ENCODE measurements around the gene INPP5D.
"Not testable (repeated sequence)": the region's sequence is repeated elsewhere in the genome, so short reads cannot be mapped to it uniquely, and the experiment has no call there.

Gene INPP5D

GRCh38 chr2:233059797-233060500 is at the start of gene INPP5D:
TSS of gene INPP5D (plus strand) at chr2:233060342. CDS start at chr2:233060479, 137 bp downstream.
- Histone ChIP-seq H3K4me1 (ENCODE audit: control insufficient read depth, insufficient read depth, low read length) (no peaks in the 10 kb centered on the region), H3K36me3 (ENCODE audit: control insufficient read depth, insufficient read depth, low read length) (no peaks in the 10 kb centered on the region), H3K27ac (ENCODE audit: low read depth, low read length) (peak within 1 kb of the TSS; percentile 50), H3K27me3 (ENCODE audit: control insufficient read depth, insufficient read depth, low read length) (no peaks in the 10 kb centered on the region), H3K9ac (ENCODE audit: low read length) (peak within 1 kb of the TSS; percentile 78), H3K4me3 (ENCODE audit: low read length) (peak within 1 kb of the TSS; percentile 59)

DNA sequence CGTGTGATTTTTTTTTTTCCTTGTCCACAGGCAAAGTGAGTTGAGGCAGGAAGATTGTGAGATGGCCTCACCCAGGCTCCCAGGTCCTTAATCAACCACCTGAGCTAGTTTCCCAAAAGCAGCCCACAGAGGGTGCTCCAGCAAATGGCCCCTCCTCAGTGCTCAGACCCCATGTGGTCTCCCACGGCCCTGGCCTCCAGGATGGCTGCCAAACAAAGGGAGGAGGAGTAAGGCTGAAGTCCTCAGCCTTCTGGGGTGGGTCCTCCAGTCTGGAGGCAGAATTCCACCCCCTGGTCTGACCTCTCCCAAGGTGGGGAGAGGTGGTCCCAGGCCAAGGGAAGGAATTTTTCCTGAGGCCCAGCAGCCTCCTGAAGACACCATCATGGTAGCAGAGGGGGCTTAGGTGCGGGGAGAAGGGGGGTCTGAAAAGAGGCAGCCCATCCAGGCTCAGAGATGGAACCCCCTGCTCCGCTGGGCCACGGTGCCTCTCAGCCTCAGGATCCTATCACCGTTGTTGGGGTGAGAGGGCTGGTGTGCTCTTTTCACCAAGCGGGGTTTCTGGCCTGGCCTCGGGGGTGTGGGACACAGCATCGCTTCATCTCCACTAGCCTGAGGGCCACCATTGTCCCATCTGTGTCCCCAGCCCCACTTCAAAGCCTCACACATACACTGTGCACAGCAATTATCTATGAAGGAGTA is 49.4 kb upstream of the INPP5D start:
- no peaks in the 10 kb centered on the region for H3K4me1 ChIP-seq (ENCODE audit: control insufficient read depth, insufficient read depth, low read length)
- no peaks in the 10 kb centered on the region for H3K27me3 ChIP-seq (ENCODE audit: control insufficient read depth, insufficient read depth, low read length)
- no peak overlapping the region for H3K4me3 ChIP-seq (ENCODE audit: low read length)
- H3K27ac ChIP-seq (ENCODE audit: low read depth, low read length) = no peak overlapping the region
- no peaks in the 10 kb centered on the region for H3K36me3 ChIP-seq (ENCODE audit: control insufficient read depth, insufficient read depth, low read length)
- H3K9ac ChIP-seq (ENCODE audit: low read length) = no peak overlapping the region

DNA sequence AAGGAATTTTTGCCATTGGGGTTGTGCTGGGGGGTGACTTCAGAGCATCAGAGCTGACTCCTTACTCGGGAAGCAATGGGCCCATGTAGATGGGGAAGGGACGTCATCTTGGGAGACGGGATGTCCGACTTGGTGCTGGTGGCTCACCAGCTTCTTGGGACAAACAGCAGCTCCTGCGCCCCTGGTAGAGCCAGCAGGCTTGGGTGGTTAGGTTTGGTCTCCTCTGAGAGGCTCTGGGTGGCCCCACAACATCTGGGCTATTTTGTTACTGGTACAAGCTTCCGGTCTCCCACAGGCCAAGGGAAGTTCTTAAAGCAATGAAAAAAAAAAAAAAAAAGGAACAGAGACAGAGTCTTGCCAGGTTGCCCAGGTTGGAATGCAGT is 48.9 kb upstream of the INPP5D start:
- Histone ChIP-seq H3K27ac (ENCODE audit: low read depth, low read length) (no peak overlapping the region), H3K36me3 (ENCODE audit: control insufficient read depth, insufficient read depth, low read length) (no peaks in the 10 kb centered on the region), H3K4me3 (ENCODE audit: low read length) (peak overlapping the region; percentile 49), H3K9ac (ENCODE audit: low read length) (no peak overlapping the region), H3K27me3 (ENCODE audit: control insufficient read depth, insufficient read depth, low read length) (no peaks in the 10 kb centered on the region), H3K4me1 (ENCODE audit: control insufficient read depth, insufficient read depth, low read length) (no peaks in the 10 kb centered on the region)

- H3K27me3 ChIP-seq (ENCODE audit: control insufficient read depth, insufficient read depth, low read length) = no peaks in the 10 kb centered on the region
- no peaks in the 10 kb centered on the region for H3K4me1 ChIP-seq (ENCODE audit: control insufficient read depth, insufficient read depth, low read length)
- H3K36me3 ChIP-seq (ENCODE audit: control insufficient read depth, insufficient read depth, low read length) = no peaks in the 10 kb centered on the region
- H3K4me3 ChIP-seq (ENCODE audit: low read length) = peak overlapping the region; percentile 49
- no peak overlapping the region for H3K9ac ChIP-seq (ENCODE audit: low read length)
- H3K27ac ChIP-seq (ENCODE audit: low read depth, low read length) = no peak overlapping the region
These were observed 48.4 kb upstream of the INPP5D start for GRCh38 chr2:233011702-233012131.

- no peaks in the 10 kb centered on the region for H3K36me3 ChIP-seq (ENCODE audit: control insufficient read depth, insufficient read depth, low read length)
- peak overlapping the region; percentile 49 for H3K4me3 ChIP-seq (ENCODE audit: low read length)
- no peak overlapping the region for H3K27ac ChIP-seq (ENCODE audit: low read depth, low read length)
- H3K27me3 ChIP-seq (ENCODE audit: control insufficient read depth, insufficient read depth, low read length) = no peaks in the 10 kb centered on the region
- H3K9ac ChIP-seq (ENCODE audit: low read length) = no peak overlapping the region
- H3K4me1 ChIP-seq (ENCODE audit: control insufficient read depth, insufficient read depth, low read length) = no peaks in the 10 kb centered on the region
These were observed 47.7 kb upstream of the INPP5D start for GRCh38 chr2:233012301-233012971.

GRCh38 chr2:233013027-233013461 is 47.1 kb upstream of the INPP5D start, which contains the start of gene NGEF:
TSS of gene NGEF (minus strand) at chr2:233013256. CDS start at chr2:232974890, 38,366 bp downstream.
- H3K27ac ChIP-seq (ENCODE audit: low read depth, low read length) = no peak within 1 kb of the TSS
- H3K9ac ChIP-seq (ENCODE audit: low read length) = no peak within 1 kb of the TSS
- no peaks in the 10 kb centered on the region for H3K36me3 ChIP-seq (ENCODE audit: control insufficient read depth, insufficient read depth, low read length)
- peak within 1 kb of the TSS; percentile 49 for H3K4me3 ChIP-seq (ENCODE audit: low read length)
- no peaks in the 10 kb centered on the region for H3K4me1 ChIP-seq (ENCODE audit: control insufficient read depth, insufficient read depth, low read length)
- H3K27me3 ChIP-seq (ENCODE audit: control insufficient read depth, insufficient read depth, low read length) = no peaks in the 10 kb centered on the region

DNA sequence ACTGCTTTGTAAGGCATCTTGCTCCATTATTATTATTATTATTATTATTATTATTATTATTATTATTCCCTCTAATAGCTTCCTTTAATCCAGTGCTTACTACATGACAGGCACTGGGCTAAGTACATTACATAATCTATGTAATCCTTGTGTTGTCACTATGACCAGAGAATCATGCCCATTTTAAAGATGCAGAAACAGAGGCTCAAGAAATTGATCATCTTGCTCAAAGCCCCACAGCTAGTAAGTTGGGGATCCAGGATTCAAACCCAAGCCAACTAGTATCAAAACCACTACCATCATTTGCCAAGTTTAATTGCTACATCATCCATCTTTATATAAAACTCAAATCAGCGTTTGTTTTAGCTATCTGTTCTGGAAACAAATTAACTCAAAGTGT is 46.5 kb upstream of the INPP5D start:
- Histone ChIP-seq H3K4me1 (ENCODE audit: control insufficient read depth, insufficient read depth, low read length) (no peaks in the 10 kb centered on the region), H3K9ac (ENCODE audit: low read length) (no peak overlapping the region), H3K36me3 (ENCODE audit: control insufficient read depth, insufficient read depth, low read length) (no peaks in the 10 kb centered on the region), H3K4me3 (ENCODE audit: low read length) (no peak overlapping the region), H3K27me3 (ENCODE audit: control insufficient read depth, insufficient read depth, low read length) (no peaks in the 10 kb centered on the region), H3K27ac (ENCODE audit: low read depth, low read length) (no peak overlapping the region)

DNA sequence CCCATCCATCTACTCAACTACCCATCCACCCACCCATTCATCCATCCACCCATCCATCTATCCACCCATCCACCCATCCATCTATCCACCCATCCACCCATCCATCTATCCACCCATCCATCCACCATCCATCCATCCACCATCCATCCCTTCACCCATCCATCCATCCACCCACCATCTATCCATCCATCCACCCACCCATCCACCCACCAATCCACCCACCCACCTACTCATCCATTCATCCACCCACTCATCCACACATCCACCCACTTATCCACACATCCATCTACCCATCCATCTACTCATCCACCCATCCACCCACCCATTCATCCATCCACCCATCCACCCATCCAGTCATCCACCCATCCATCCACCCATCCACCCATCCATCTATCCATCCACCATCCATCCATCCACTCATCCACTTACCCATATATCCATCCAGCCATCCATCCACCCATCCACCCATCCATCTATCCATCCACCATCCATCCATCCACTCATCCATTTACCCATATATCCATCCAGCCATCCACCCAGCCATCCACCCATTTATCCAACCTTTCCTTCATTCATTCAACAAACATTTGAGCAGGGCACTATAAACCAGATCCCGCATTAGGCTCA is 45.0 kb upstream of the INPP5D start:
- H3K36me3 ChIP-seq (ENCODE audit: control insufficient read depth, insufficient read depth, low read length) = no peaks in the 10 kb centered on the region
- H3K4me1 ChIP-seq (ENCODE audit: control insufficient read depth, insufficient read depth, low read length) = no peaks in the 10 kb centered on the region
- H3K9ac ChIP-seq (ENCODE audit: low read length) = no peak overlapping the region
- no peak overlapping the region for H3K4me3 ChIP-seq (ENCODE audit: low read length)
- no peak overlapping the region for H3K27ac ChIP-seq (ENCODE audit: low read depth, low read length)
- no peaks in the 10 kb centered on the region for H3K27me3 ChIP-seq (ENCODE audit: control insufficient read depth, insufficient read depth, low read length)

DNA sequence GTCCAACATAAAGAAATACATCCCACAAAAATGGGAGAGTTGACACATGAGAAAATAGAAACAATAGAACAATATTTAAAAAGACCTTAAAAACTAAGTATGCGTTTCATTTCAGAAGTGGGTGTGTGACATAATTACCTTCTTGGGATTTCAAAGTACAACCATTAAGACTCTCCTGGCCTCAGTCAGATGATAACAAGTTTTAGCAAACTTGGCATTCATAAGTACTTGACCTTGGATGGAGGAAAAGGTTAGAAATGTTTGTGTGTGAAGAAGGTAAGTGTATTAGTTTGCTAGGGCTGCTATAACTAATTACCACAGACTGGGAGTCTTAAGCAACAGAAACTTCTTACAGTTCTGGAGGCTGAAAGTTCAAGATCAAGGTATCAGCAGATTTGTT is 42.2 kb upstream of the INPP5D start:
- H3K27ac ChIP-seq (ENCODE audit: low read depth, low read length) = no peak overlapping the region
- no peak overlapping the region for H3K9ac ChIP-seq (ENCODE audit: low read length)
- H3K4me3 ChIP-seq (ENCODE audit: low read length) = no peak overlapping the region
- no peaks in the 10 kb centered on the region for H3K4me1 ChIP-seq (ENCODE audit: control insufficient read depth, insufficient read depth, low read length)
- no peaks in the 10 kb centered on the region for H3K36me3 ChIP-seq (ENCODE audit: control insufficient read depth, insufficient read depth, low read length)
- no peaks in the 10 kb centered on the region for H3K27me3 ChIP-seq (ENCODE audit: control insufficient read depth, insufficient read depth, low read length)

DNA sequence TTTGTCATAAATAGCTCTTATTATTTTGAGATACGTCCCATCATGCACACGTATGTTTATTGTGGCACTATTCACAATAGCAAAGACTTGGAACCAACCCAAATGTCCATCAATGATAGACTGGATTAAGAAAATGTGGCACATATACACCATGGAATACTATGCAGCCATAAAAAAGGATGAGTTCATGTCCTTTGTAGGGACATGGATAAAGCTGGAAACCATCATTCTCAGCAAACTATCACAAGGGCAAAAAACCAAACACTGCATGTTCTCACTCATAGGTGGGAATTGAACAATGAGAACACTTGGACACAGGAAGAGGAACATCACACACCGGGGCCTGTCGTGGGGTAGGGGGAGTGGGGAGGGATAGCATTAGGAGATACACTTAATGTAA is 40.5 kb upstream of the INPP5D start:
- H3K4me1 ChIP-seq (ENCODE audit: control insufficient read depth, insufficient read depth, low read length); H3K27ac ChIP-seq (ENCODE audit: low read depth, low read length); H3K9ac ChIP-seq (ENCODE audit: low read length); H3K27me3 ChIP-seq (ENCODE audit: control insufficient read depth, insufficient read depth, low read length); H3K4me3 ChIP-seq (ENCODE audit: low read length); H3K36me3 ChIP-seq (ENCODE audit: control insufficient read depth, insufficient read depth, low read length): not testable (repeated sequence)

GRCh38 chr2:233020454-233020853 is 39.7 kb upstream of the INPP5D start:
- H3K36me3 ChIP-seq (ENCODE audit: control insufficient read depth, insufficient read depth, low read length) = no peaks in the 10 kb centered on the region
- H3K9ac ChIP-seq (ENCODE audit: low read length) = no peak overlapping the region
- no peak overlapping the region for H3K27ac ChIP-seq (ENCODE audit: low read depth, low read length)
- H3K4me3 ChIP-seq (ENCODE audit: low read length) = no peak overlapping the region
- H3K4me1 ChIP-seq (ENCODE audit: control insufficient read depth, insufficient read depth, low read length) = no peaks in the 10 kb centered on the region
- H3K27me3 ChIP-seq (ENCODE audit: control insufficient read depth, insufficient read depth, low read length) = no peaks in the 10 kb centered on the region

- Histone ChIP-seq H3K36me3 (ENCODE audit: control insufficient read depth, insufficient read depth, low read length) (no peaks in the 10 kb centered on the region), H3K27ac (ENCODE audit: low read depth, low read length) (no peak overlapping the region), H3K4me3 (ENCODE audit: low read length) (no peak overlapping the region), H3K9ac (ENCODE audit: low read length) (no peak overlapping the region), H3K4me1 (ENCODE audit: control insufficient read depth, insufficient read depth, low read length) (no peaks in the 10 kb centered on the region), H3K27me3 (ENCODE audit: control insufficient read depth, insufficient read depth, low read length) (no peaks in the 10 kb centered on the region)
These were observed 38.4 kb upstream of the INPP5D start for GRCh38 chr2:233021771-233022170.

Measured in rectal smooth muscle tissue (tissue), 1 donor.